Lower leg skin (tissue), 4 donors: ENCODE data around the gene GREB1L. TPM values are rescaled to one million over a fixed set of nuclear protein-coding genes. Genes with fewer than 3 reads are reported as not detected.

Experiments used
- DNase-seq, 2 donors: peaks; one replicate each; pipeline ENCODE4 v3.0.0-alpha.2; 2019; ENCODE audit warnings: low spot score in 2 of 2
- H3K4me3 ChIP-seq: fragments of 200-600 bp; sonication (generic); 2 replicates; pipeline ENCODE4 v1.5.1; 2017; ENCODE audit warnings: mild to moderate bottlenecking, low read depth; ENCODE audit not compliant: poor library complexity, severe bottlenecking
- POLR2A ChIP-seq, 2 donors: fragments of 450-650 bp; IDR thresholded peaks; one replicate each; pipeline ENCODE4 v1.6.1; 2016 to 2017; ENCODE audit warnings: antibody characterized with exemption in 2 of 2, mild to moderate bottlenecking in 1 of 2, moderate library complexity in 1 of 2
- WGBS, 2 donors: methylation state at CpG; one replicate each; pipeline ENCODE4 v1.1.5; 2018; 5-methylcytosine and 5-hydroxymethylcytosine counted together
- intact Hi-C: fragments of 100-400 bp; cut with DNase I; formaldehyde crosslinking; loops from one replicate; pipeline ENCODE4 v1.15.0; 2023; ENCODE audit warnings: low total_unique reads
- total RNA-seq, 4 donors: library from RNA; depleted of rRNA; stranded (reverse); fragments of >200 nt; gene quantifications; one replicate each; pipeline ENCODE4 v1.1.0, GENCODE V29; 2016
- TF ChIP-seq, protein P1 (sequence below), 3 donors: fragments of 450-650 bp; IDR thresholded peaks; one replicate each; pipeline ENCODE4 v1.5.1; 2016; ENCODE audit warnings: antibody characterized with exemption in 3 of 3, mild to moderate bottlenecking in 3 of 3, moderate library complexity in 2 of 3

Gene GREB1L
- total RNA-seq, 4 donors from 2014 or later: 1.1 to 6.5 (median 4.0) TPM

DNA sequence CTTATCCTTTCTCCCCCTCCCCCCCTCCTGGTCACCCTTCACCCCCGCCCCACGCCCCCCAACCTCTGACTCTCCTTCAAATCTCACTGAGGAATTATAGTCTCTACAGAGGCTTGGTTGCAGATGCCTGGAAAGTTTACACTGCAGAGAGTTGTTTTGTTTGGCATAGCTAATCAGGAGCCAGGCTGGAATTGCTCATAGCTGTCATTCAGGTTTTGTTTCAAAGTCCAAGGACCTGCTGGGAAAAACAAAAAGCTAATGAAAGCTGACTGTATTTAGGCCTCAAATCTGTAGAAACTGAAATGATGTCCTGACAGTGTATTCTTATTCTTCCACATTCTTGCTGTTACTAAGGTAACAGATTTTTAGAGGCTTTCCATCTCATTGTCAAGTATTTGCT lies 22.6 kb downstream of the GREB1L start:
- no peak overlapping the region for H3K4me3 ChIP-seq
- no peak for TF ChIP-seq POLR2A (IDR thresholded peaks at IDR 0.05)
- TF ChIP-seq, protein P1, sequence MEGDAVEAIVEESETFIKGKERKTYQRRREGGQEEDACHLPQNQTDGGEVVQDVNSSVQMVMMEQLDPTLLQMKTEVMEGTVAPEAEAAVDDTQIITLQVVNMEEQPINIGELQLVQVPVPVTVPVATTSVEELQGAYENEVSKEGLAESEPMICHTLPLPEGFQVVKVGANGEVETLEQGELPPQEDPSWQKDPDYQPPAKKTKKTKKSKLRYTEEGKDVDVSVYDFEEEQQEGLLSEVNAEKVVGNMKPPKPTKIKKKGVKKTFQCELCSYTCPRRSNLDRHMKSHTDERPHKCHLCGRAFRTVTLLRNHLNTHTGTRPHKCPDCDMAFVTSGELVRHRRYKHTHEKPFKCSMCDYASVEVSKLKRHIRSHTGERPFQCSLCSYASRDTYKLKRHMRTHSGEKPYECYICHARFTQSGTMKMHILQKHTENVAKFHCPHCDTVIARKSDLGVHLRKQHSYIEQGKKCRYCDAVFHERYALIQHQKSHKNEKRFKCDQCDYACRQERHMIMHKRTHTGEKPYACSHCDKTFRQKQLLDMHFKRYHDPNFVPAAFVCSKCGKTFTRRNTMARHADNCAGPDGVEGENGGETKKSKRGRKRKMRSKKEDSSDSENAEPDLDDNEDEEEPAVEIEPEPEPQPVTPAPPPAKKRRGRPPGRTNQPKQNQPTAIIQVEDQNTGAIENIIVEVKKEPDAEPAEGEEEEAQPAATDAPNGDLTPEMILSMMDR (IDR thresholded peaks at IDR 0.05): no peak
- intact Hi-C loops: no loop called here
- no peak for DNase-seq
- 53 to 62% methylated on average over 2 of the region's 2 CpGs for WGBS, 2 donors

- no peak for DNase-seq
These were observed 24.1 kb downstream of the GREB1L start for GRCh38 chr18:21265971-21266673.

GRCh38 chr18:21267400-21267799 lies 25.4 kb downstream of the GREB1L start:
- DNase-seq: no peak
- no peak overlapping the region for H3K4me3 ChIP-seq
- TF ChIP-seq, protein P1 (IDR thresholded peaks at IDR 0.05): no peak
- no peak for TF ChIP-seq POLR2A (IDR thresholded peaks at IDR 0.05)
- WGBS, 2 donors: 78 to 84% methylated on average over 2 of the region's 2 CpGs
- intact Hi-C loops: no loop called here

More at GRCh38 chr18:21265971-21266673, 24.1 kb downstream of the GREB1L start:
- intact Hi-C loops: no loop called here
- TF ChIP-seq, protein P1 (IDR thresholded peaks at IDR 0.05): no peak
- no peak for TF ChIP-seq POLR2A (IDR thresholded peaks at IDR 0.05)
- H3K4me3 ChIP-seq: no peak overlapping the region
- WGBS, 2 donors: 83% methylated on average over 3 of the region's 3 CpGs

GRCh38 chr18:21269349-21269748 lies 27.3 kb downstream of the GREB1L start:
- H3K4me3 ChIP-seq: no peak overlapping the region
- intact Hi-C loops: no loop called here
- TF ChIP-seq POLR2A (IDR thresholded peaks at IDR 0.05): no peak
- TF ChIP-seq, protein P1 (IDR thresholded peaks at IDR 0.05): no peak
- 0% methylated on average over 1 of the region's 1 CpG for WGBS, 2 donors
- DNase-seq: no peak

DNA sequence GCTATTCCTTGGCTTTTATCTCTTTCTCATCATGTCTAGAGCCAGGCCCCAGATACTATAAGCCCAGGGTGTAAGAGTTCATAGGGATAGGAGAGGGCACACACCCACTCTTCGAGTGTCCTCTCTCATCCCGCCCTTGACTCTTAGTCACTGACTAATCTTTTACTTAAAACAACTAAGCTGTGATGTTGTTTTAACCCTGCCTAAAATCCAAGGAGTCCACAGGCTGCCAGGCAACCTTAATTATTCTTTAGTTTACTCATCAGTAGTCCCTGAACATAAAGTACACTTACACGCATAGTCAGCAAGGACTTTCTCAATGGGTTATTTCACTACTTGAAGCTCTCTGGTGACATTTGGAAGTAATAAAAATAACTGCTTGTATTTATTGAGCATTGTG lies 28.4 kb downstream of the GREB1L start:
- no peak overlapping the region for H3K4me3 ChIP-seq
- intact Hi-C loops: no loop called here
- TF ChIP-seq, protein P1 (IDR thresholded peaks at IDR 0.05): no peak
- TF ChIP-seq POLR2A (IDR thresholded peaks at IDR 0.05): no peak
- 83% methylated on average over 3 of the region's 3 CpGs for WGBS, 2 donors
- DNase-seq: no peak
